Stimulated activated CD4-positive, alpha-beta T cell treated with anti-CD3 and anti-CD28 coated beads, Interleukin-4, amount 100 ng/mL, for 4 hours (primary cell): ENCODE measurements around the gene CEPT1.

Experiments used
- DNase-seq, 2 experiments: peaks; one replicate each; pipeline ENCODE4 v3.0.0-alpha.2; 2020

CEPT1 gene

DNA sequence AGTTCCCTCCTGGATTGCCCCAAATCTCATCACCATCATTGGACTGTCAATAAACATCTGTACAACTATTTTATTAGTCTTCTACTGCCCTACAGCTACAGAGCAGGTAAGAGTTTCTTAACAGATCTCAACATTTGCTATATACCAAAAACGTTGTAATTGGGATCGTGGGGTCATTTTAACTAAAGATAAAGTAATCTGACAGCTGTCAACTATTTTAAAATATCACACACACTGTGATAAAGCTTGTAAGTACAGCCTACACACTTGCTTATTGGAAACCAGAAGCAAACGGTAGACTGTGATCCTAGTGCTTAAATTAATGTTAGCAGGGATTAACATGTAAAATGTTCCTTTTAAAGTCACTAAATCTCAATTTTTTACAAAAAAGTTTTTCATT is 7.9 kb downstream of the CEPT1 start:
- DNase-seq = no peak

GRCh38 chr1:111148376-111148881 is 8.4 kb downstream of the CEPT1 start:
- DNase-seq = no peak

DNA sequence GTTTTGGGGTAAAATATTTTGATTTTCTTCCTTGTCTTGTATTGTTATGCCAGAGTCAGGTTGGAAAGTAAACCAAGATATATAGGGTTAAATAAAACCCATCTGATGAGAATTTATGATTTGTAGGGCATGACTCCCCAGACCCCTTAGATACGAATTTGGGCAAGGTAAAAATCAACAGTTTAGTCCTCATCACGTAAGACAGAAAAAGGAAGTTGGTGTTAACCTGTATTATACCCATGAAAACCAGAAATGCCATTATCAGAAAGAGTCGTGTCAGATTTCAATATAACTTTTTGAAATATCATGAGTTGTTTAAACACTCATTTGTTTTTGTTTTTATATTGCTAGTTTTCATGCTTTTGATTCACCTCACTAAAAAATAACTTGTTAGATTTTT is 11.8 kb downstream of the CEPT1 start:
- DNase-seq = no peak

- no peak for DNase-seq
Measured at GRCh38 chr1:111154021-111154999, 14.3 kb downstream of the CEPT1 start.

DNA sequence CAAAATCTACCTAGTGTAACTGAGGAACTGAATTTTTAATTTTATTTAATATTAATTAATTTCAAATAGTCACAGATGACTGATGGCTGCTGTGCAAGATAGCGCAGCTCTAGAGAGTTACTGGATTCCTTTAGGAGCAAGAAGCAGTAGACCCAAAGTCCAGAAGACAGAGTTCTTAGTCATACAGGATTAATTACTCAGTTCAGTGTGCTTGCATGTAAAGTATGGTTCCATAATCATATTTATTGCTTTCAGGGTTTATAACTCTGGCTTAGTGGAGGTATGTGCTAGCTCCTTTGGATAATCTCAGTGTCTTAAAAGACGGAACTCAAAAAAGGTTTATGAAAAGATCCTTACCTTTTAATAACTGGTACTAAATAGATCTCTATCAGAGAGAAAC is 17.4 kb downstream of the CEPT1 start:
- DNase-seq = no peak

DNA sequence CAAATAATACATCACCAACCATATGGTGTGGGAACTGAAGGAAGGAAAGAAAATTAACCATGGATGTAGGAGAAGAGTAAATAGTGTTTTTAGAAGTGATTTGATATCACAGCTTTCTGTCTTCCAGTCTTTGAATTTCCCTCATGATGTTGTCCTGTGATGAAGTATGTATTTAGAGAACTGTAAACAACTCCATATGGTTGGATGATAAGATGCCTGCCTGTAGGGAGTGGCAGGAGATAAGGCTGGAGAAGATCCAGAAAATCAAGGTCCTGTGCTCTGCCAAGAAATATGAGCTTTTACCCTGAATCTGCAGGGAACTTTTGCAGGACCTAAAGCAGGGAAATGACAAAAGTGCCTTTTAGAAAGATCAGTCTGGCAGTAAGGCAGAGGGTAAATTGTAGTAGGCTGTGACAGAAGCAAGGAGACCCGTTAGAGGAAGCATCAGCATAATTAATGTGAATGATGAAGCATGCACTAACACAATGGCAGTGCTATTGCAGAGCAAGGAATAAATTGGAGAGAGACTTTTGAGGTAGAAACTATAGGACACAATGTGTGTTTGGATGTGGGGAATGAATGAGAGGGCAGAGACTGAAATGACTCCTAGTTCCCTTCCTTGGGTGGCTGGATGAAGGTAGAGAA is 21.9 kb downstream of the CEPT1 start:
- DNase-seq = no peak

DNA sequence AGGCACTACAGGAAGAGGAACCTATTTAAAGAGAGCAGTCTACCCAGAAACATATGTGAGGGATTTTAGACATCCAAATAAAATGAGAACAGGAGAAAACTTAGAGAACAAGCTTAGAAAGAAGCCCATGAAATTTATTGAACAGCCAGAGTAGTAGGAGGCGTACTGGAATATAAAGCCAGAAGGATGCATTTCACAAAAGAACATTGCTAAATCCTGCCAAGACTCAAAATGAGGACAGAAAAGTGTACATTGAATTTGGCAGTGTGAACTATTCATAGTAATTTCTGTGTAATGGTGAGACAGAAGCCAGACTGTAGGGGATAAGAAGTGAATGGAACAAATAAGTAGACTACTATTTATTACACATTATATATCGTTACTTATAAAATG is 22.5 kb downstream of the CEPT1 start:
- DNase-seq = no peak

GRCh38 chr1:111163363-111163762 is 23.3 kb downstream of the CEPT1 start:
- no peak for DNase-seq

DNA sequence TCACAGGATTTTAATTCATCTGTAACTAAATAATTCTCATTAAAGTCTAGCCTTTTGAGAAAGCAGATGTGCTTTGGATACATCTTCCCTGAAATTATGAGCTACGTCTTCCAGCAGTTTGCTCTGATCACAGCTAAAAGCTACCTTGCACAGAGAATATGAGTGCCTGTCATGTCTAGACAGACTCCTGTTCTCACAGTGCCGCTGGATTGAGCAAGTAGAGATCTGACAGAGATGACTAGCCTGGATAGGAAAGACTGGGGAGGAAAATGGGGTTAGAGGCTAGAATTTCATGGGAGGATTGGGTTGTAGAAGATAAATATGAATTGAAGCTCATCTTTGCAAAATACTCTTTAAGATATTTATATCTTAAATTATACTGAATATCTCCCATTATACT is 24.1 kb downstream of the CEPT1 start:
- DNase-seq = no peak

DNA sequence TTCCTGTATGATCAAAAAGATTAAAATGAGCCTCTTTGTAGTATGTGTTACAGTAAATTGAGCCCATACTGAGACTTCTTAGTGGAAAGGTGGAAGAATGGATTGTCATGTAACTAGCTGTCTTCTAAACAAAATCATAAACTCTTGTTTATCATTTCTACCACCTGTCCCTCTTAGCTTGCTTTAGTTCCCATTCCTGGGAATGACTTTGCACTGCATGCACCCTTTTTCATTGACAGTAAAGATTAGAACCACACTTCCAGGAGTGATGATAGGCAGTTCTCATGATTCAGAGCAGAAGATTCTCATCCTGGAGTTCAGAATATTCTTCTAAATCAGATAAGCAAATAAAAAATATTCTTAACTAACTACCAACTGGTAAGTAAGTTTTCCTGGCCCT is 32.4 kb downstream of the CEPT1 start:
- no peak for DNase-seq

- no peak for DNase-seq
Measured at GRCh38 chr1:111174070-111174469, 34.0 kb downstream of the CEPT1 start.

- no peak for DNase-seq
Measured at GRCh38 chr1:111175349-111175748, 35.3 kb downstream of the CEPT1 start.

DNA sequence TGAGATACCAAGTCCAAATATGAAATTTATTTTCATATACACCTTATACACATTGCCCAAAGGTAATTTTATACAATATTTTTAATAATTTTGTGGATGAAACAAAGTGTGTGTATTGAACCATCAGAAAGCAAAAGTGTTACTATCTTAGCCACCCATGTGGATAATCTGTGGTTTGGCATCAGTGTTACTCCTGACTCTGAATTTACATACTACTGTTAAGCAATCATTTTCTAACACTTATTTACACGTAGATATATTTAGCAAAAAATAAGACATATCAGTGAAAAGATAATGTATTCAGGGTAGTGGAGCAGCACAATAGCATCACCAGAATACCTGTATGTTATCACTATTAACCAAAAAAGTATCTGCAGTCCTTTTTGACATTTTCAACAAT is 36.7 kb downstream of the CEPT1 start:
- DNase-seq = no peak

- DNase-seq = no peak
Measured at GRCh38 chr1:111179968-111180533, 40.0 kb downstream of the CEPT1 start.

GRCh38 chr1:111182052-111182451 is 42.0 kb downstream of the CEPT1 start:
- DNase-seq = no peak

GRCh38 chr1:111183308-111184069 is 43.5 kb downstream of the CEPT1 start:
- DNase-seq = no peak

DNA sequence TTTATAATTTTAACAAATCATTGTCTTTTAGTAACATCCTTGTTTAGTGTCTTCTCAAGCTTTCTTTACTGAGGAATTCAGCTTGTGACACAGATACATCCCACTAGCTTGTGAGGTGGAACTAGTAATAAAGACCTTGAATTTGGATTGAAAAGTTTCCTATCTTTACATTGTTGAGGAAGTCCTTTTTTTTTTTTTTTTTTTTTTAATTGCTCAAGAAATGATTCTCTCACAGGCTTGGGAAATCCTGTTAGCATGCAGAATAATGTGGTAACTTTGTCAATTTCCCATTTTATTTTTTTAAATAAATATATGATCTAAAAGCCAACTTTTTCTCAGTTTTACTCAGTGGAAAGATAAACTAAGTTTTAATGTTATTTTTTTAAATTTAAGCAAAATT is 44.6 kb downstream of the CEPT1 start:
- no peak for DNase-seq

DNA sequence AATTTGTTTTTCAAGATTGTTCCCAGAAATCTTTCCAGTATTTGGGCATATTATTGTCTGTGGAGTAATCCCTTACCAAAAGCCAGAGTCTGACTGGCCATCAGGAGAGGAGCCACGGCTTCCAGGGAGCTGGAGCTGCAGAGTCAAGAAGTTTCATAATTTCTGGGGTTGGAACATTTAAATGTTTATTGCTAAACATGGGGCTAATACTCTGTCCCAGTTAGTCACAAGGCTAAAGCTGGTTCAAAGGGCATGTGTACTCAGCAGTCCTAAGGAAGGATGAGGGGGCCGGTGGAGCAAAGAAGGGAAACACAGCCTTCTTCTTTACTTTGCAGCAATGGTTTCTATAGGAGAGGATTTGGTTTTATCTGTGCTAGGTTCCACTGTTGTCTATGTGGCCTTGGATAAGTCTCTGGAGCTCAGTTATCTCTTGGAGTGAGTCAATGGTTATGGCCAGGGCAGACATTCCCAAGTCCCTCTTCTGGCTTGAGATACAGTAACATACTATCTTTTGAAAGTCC is 51.0 kb downstream of the CEPT1 start:
- DNase-seq = no peak

- DNase-seq = no peak
Measured at GRCh38 chr1:111191496-111191895, 51.5 kb downstream of the CEPT1 start.

- DNase-seq = no peak
Measured at GRCh38 chr1:111192074-111192473, 52.1 kb downstream of the CEPT1 start.

GRCh38 chr1:111192658-111193519 is 52.9 kb downstream of the CEPT1 start:
- no peak for DNase-seq
